Liver (tissue), 3 donors: ENCODE results near the gene ASMTL.

Experiments
- EGR1 ChIP-seq, 2 donors: IDR thresholded peaks; 2 replicates each; pipeline ENCODE4 v1.6.1; 2016 to 2018; ENCODE audit warnings: antibody characterized with exemption in 2 of 2, low read depth in 2 of 2
- FOXA1 ChIP-seq: IDR thresholded peaks from 2 replicates; pipeline ENCODE4 v1.6.1; 2016; ENCODE audit warnings: antibody characterized with exemption
- GABPA ChIP-seq, 2 donors: IDR thresholded peaks in 1 of 2; conservative IDR thresholded peaks in 1 of 2; 2 replicates each; pipeline ENCODE4 v1.6.1; 2016; ENCODE audit warnings: antibody characterized with exemption in 2 of 2, mild to moderate bottlenecking in 1 of 2, moderate library complexity in 1 of 2
- JUND ChIP-seq, 2 donors: IDR thresholded peaks; 2 replicates each; pipeline ENCODE4 v1.6.1; 2016; ENCODE audit warnings: antibody characterized with exemption in 2 of 2
- NR2F2 ChIP-seq: IDR thresholded peaks from 2 replicates; pipeline ENCODE4 v1.6.1; 2016; ENCODE audit warnings: antibody characterized with exemption
- RAD21 ChIP-seq, 2 donors: IDR thresholded peaks; 2 replicates each; pipeline ENCODE4 v1.6.1; 2016; ENCODE audit warnings: antibody characterized with exemption in 2 of 2, mild to moderate bottlenecking in 2 of 2
- RXRA ChIP-seq, 2 donors: IDR thresholded peaks; 2 replicates each; pipeline ENCODE4 v1.6.1; 2017 to 2018; ENCODE audit warnings: antibody characterized with exemption in 2 of 2, mild to moderate bottlenecking in 1 of 2
- SP1 ChIP-seq: IDR thresholded peaks from 2 replicates; pipeline ENCODE4 v1.6.1; 2018; ENCODE audit warnings: antibody characterized with exemption, mild to moderate bottlenecking
- TAF1 ChIP-seq: conservative IDR thresholded peaks from 2 replicates; pipeline ENCODE4 v1.6.1; 2016; ENCODE audit warnings: antibody characterized with exemption, mild to moderate bottlenecking
- YY1 ChIP-seq: IDR thresholded peaks from 2 replicates; pipeline ENCODE4 v1.6.1; 2016; ENCODE audit warnings: antibody characterized with exemption, mild to moderate bottlenecking
- TF ChIP-seq, protein P1 (sequence below): fragments of 150-350 bp; IDR thresholded peaks from 2 replicates; pipeline ENCODE4 v1.5.1; 2017; ENCODE audit warnings: improper control_type of control experiment, low read depth, low read length; ENCODE audit not compliant: missing input control
- TF ChIP-seq, protein P2 (sequence below): IDR thresholded peaks from 2 replicates; pipeline ENCODE4 v1.6.1; 2016; ENCODE audit warnings: antibody characterized with exemption, mild to moderate bottlenecking
- TF ChIP-seq, protein P3 (sequence below): IDR thresholded peaks from 2 replicates; pipeline ENCODE4 v1.6.1; 2016; ENCODE audit warnings: antibody characterized with exemption
- TF ChIP-seq, protein P4 (sequence below): IDR thresholded peaks from 2 replicates; pipeline ENCODE4 v1.6.1; 2016; ENCODE audit warnings: antibody characterized with exemption
- donor health status: healthy.
- donor health status: healthy.

DNA sequence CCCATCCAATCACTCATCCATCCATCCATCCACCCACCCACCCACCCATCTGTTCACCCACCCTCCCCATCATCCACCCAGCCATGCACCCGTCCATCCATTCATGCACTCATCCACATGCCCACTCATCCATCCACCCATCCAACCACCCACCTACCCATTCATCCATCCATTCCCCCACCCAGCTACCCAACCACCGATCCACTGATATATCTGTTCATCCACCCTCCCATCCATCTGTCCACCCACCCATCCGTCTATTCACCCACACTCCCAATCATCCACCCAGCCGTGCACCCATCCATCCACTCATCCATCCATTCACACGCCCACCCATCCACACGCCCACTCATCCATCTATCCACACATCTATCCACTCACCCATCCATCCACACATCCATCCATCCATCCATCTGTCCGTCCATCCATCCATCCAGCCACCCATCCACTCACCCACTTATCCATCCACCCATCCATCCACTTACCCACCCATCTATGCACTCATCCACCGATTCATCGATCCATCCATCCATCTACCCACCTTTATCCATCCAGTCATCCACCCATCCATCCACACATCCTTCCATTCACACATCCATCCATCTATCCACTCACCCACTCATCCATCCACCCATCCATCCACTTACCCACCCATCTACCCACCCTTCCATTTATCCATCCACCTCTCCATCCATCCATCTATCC is 28.4 kb downstream of the ASMTL start:
- TF ChIP-seq, protein P1, sequence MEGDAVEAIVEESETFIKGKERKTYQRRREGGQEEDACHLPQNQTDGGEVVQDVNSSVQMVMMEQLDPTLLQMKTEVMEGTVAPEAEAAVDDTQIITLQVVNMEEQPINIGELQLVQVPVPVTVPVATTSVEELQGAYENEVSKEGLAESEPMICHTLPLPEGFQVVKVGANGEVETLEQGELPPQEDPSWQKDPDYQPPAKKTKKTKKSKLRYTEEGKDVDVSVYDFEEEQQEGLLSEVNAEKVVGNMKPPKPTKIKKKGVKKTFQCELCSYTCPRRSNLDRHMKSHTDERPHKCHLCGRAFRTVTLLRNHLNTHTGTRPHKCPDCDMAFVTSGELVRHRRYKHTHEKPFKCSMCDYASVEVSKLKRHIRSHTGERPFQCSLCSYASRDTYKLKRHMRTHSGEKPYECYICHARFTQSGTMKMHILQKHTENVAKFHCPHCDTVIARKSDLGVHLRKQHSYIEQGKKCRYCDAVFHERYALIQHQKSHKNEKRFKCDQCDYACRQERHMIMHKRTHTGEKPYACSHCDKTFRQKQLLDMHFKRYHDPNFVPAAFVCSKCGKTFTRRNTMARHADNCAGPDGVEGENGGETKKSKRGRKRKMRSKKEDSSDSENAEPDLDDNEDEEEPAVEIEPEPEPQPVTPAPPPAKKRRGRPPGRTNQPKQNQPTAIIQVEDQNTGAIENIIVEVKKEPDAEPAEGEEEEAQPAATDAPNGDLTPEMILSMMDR, result no peak
- no peak for TF ChIP-seq TAF1
- TF ChIP-seq RAD21 (IDR thresholded peaks at IDR 0.05), result no peak
- TF ChIP-seq, protein P2, sequence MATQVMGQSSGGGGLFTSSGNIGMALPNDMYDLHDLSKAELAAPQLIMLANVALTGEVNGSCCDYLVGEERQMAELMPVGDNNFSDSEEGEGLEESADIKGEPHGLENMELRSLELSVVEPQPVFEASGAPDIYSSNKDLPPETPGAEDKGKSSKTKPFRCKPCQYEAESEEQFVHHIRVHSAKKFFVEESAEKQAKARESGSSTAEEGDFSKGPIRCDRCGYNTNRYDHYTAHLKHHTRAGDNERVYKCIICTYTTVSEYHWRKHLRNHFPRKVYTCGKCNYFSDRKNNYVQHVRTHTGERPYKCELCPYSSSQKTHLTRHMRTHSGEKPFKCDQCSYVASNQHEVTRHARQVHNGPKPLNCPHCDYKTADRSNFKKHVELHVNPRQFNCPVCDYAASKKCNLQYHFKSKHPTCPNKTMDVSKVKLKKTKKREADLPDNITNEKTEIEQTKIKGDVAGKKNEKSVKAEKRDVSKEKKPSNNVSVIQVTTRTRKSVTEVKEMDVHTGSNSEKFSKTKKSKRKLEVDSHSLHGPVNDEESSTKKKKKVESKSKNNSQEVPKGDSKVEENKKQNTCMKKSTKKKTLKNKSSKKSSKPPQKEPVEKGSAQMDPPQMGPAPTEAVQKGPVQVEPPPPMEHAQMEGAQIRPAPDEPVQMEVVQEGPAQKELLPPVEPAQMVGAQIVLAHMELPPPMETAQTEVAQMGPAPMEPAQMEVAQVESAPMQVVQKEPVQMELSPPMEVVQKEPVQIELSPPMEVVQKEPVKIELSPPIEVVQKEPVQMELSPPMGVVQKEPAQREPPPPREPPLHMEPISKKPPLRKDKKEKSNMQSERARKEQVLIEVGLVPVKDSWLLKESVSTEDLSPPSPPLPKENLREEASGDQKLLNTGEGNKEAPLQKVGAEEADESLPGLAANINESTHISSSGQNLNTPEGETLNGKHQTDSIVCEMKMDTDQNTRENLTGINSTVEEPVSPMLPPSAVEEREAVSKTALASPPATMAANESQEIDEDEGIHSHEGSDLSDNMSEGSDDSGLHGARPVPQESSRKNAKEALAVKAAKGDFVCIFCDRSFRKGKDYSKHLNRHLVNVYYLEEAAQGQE, result no peak
- TF ChIP-seq YY1, result no peak
- TF ChIP-seq, protein P3, sequence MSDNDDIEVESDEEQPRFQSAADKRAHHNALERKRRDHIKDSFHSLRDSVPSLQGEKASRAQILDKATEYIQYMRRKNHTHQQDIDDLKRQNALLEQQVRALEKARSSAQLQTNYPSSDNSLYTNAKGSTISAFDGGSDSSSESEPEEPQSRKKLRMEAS, result no peak
- TF ChIP-seq, protein P4, sequence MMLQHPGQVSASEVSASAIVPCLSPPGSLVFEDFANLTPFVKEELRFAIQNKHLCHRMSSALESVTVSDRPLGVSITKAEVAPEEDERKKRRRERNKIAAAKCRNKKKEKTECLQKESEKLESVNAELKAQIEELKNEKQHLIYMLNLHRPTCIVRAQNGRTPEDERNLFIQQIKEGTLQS, result no peak
- no peak for TF ChIP-seq FOXA1
- no peak for TF ChIP-seq NR2F2
- TF ChIP-seq EGR1 (IDR thresholded peaks at IDR 0.05; ENCODE audit: low read depth in 2 of 2), result no peak
- no peak for TF ChIP-seq GABPA (IDR thresholded peaks at IDR 0.05 in 1 of 2, conservative IDR thresholded peaks at IDR 0.05 in 1 of 2)
- TF ChIP-seq RXRA (IDR thresholded peaks at IDR 0.05), result no peak
- TF ChIP-seq SP1, result no peak
- no peak for TF ChIP-seq JUND (IDR thresholded peaks at IDR 0.05)
